Hepatocyte (in vitro differentiated cells): Measurements from ENCODE around the gene FGF5. TPM values are rescaled to one million over a fixed set of nuclear protein-coding genes. Genes with fewer than 3 reads are reported as not detected.

Experiments
- DNase-seq: peaks from one replicate; pipeline ENCODE4 v3.0.0-alpha.2; 2016; ENCODE audit warnings: low spot score
- H2AFZ ChIP-seq: fragments of 200-600 bp; sonication (generic); 2 replicates; pipeline ENCODE4 v1.6.0; 2016; ENCODE audit warnings: antibody characterized with exemption, mild to moderate bottlenecking
- H3K27ac ChIP-seq: fragments of 200-600 bp; sonication (generic); 2 replicates; pipeline ENCODE4 v1.5.1; 2016; ENCODE audit warnings: mild to moderate bottlenecking
- H3K27me3 ChIP-seq: fragments of 200-600 bp; sonication (generic); 2 replicates; pipeline ENCODE4 v1.6.1; 2016
- H3K36me3 ChIP-seq: fragments of 200-600 bp; sonication (generic); replicated peaks from 2 replicates; pipeline ENCODE4 v1.5.1; 2016; ENCODE audit warnings: low read depth; ENCODE audit not compliant: insufficient read depth
- H3K4me1 ChIP-seq: fragments of 200-600 bp; sonication (generic); 2 replicates; pipeline ENCODE4 v1.5.1; 2016; ENCODE audit warnings: mild to moderate bottlenecking, moderate library complexity; ENCODE audit not compliant: insufficient read depth
- H3K4me2 ChIP-seq: fragments of 200-600 bp; sonication (generic); 2 replicates; pipeline ENCODE4 v1.6.0; 2016
- H3K4me3 ChIP-seq: fragments of 200-600 bp; sonication (generic); 2 replicates; pipeline ENCODE4 v1.5.1; 2016; ENCODE audit warnings: mild to moderate bottlenecking
- H3K79me2 ChIP-seq: fragments of 200-600 bp; sonication (generic); 2 replicates; pipeline ENCODE4 v1.6.0; 2017; ENCODE audit warnings: mild to moderate bottlenecking
- H3K9me2 ChIP-seq: fragments of 200-600 bp; sonication (generic); replicated peaks from 2 replicates; pipeline ENCODE4 v1.6.0; 2017; ENCODE audit warnings: mild to moderate bottlenecking; ENCODE audit not compliant: insufficient read depth
- H3K9me3 ChIP-seq: fragments of 200-600 bp; sonication (generic); 2 replicates; pipeline ENCODE4 v1.5.1; 2016; ENCODE audit warnings: low read depth, mild to moderate bottlenecking
- H4K20me1 ChIP-seq: fragments of 200-600 bp; sonication (generic); 2 replicates; pipeline ENCODE4 v1.6.0; 2016; ENCODE audit warnings: mild to moderate bottlenecking; ENCODE audit not compliant: insufficient read depth, poor library complexity, severe bottlenecking
- CTCF ChIP-seq: fragments of 200-600 bp; sonication (generic); IDR thresholded peaks from 2 replicates; pipeline ENCODE4 v1.5.1; 2016; ENCODE audit warnings: antibody characterized with exemption, mild to moderate bottlenecking; ENCODE audit not compliant: poor library complexity
- EZH2 ChIP-seq: fragments of 200-600 bp; sonication (generic); IDR thresholded peaks from 2 replicates; pipeline ENCODE4 v1.6.1; 2016; ENCODE audit warnings: antibody characterized with exemption, mild to moderate bottlenecking, borderline replicate concordance
- EZH2phosphoT487 ChIP-seq: fragments of 200-600 bp; sonication (generic); IDR thresholded peaks from one replicate; pipeline ENCODE4 v1.6.1; 2018; ENCODE audit warnings: antibody characterized with exemption, mild to moderate bottlenecking, low read depth, moderate library complexity; ENCODE audit not compliant: unreplicated experiment, severe bottlenecking
- WGBS: methylation state at CpG from one replicate; pipeline ENCODE4 v1.1.6; 2016; ENCODE audit warnings: low lambda C conversion rate; ENCODE audit errors: missing lambda C conversion rate; 5-methylcytosine and 5-hydroxymethylcytosine counted together
- polyA plus RNA-seq: library from polyadenylated mRNA; unstranded; fragments of >200 nt; fragmentation: Nextera tagmentation; extraction: Ambion mirVana; gene quantifications from 2 replicates; pipeline ENCODE4 v1.2.1, GENCODE V29; 2016
- total RNA-seq: library from RNA; depleted of rRNA; stranded (reverse); fragments of >200 nt; gene quantifications from 2 replicates; pipeline ENCODE4 v1.2.3, GENCODE V29; 2014

The FGF5 gene
- total and polyA plus RNA-seq, 2 experiments from 2014 or later = 0.42 TPM; not detected in 1

DNA sequence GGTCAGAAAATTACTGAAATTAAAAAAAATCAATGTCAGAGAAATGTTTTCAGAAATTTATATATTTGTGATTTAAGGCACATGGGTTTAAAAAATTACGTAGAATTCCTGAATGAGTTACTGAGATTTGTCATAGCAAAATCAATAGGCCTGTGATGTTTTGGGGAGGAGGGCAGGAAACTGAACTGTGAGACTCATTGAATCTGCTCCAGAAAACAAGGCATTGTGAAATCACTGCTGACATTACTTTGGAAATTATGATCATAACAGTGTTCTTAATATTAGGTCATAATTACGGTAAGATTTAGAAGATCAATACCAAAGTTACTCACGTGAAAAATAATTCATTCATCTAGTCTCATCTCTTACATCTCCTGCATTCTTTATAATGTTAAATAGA is 5.3 kb downstream of the FGF5 start:
- Histone ChIP-seq H3K27me3 (peaks cover 54% of the 10 kb centered on the region), H3K79me2 (no peaks in the 10 kb centered on the region), H3K36me3 (no peaks in the 10 kb centered on the region), H3K4me3 (no peak overlapping the region), H2AFZ (no peak overlapping the region), H3K9me2 (no peaks in the 10 kb centered on the region), H3K27ac (no peak overlapping the region), H4K20me1 (no peaks in the 10 kb centered on the region), H3K4me2 (no peak overlapping the region), H3K4me1 (no peaks in the 10 kb centered on the region), H3K9me3 (no peaks in the 10 kb centered on the region)
- TF ChIP-seq CTCF (no peak), EZH2phosphoT487 (no peak), EZH2 (no peak)
- DNase-seq = no peak
- 85% methylated on average over 3 of the region's 3 CpGs for WGBS

DNA sequence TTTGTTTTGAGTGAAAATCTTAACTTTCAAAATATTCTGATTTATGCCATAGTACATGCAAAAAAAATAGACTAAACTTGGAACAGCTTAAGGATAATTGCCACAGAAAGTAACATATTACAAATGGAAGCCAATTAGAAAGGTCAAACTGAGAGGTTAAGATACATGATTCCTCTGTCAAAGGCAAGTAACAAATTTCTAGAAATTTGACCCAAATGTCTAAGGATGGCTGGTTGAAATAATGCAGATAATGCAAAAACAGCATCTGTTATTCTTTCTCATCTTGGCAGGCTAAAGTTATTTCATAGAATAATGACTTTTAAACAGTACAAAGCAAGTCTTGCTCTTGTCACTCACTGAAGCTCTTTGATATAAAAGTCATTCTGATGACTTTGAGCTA is 10.5 kb downstream of the FGF5 start:
- peaks cover 15% of the 10 kb centered on the region for H3K27me3 ChIP-seq
- H3K36me3 ChIP-seq = no peaks in the 10 kb centered on the region
- no peak overlapping the region for H3K4me2 ChIP-seq
- no peaks in the 10 kb centered on the region for H3K4me1 ChIP-seq
- DNase-seq = no peak
- H3K27ac ChIP-seq = no peak overlapping the region
- no peaks in the 10 kb centered on the region for H3K9me3 ChIP-seq
- TF ChIP-seq EZH2 = no peak
- TF ChIP-seq CTCF = no peak
- TF ChIP-seq EZH2phosphoT487 = no peak
- no peak overlapping the region for H3K4me3 ChIP-seq
- H3K9me2 ChIP-seq = no peaks in the 10 kb centered on the region
- no peaks in the 10 kb centered on the region for H3K79me2 ChIP-seq
- no peak overlapping the region for H2AFZ ChIP-seq
- H4K20me1 ChIP-seq = no peaks in the 10 kb centered on the region

- Histone ChIP-seq H3K27me3 (peaks cover 4% of the 10 kb centered on the region), H3K9me3 (no peaks in the 10 kb centered on the region)
- 96% methylated on average over 1 of the region's 1 CpG for WGBS
Measured at GRCh38 chr4:80279751-80280150, 13.3 kb downstream of the FGF5 start.

More at GRCh38 chr4:80279751-80280150, 13.3 kb downstream of the FGF5 start:
- Histone ChIP-seq H4K20me1 (no peaks in the 10 kb centered on the region), H3K4me2 (no peak overlapping the region), H2AFZ (no peak overlapping the region), H3K9me2 (no peaks in the 10 kb centered on the region), H3K4me1 (no peaks in the 10 kb centered on the region), H3K79me2 (no peaks in the 10 kb centered on the region), H3K27ac (no peak overlapping the region), H3K4me3 (no peak overlapping the region), H3K36me3 (no peaks in the 10 kb centered on the region)
- DNase-seq = no peak
- no peak for TF ChIP-seq EZH2phosphoT487
- TF ChIP-seq CTCF = no peak
- TF ChIP-seq EZH2 = no peak
